HepG2 (cell line): ENCODE results near the gene RUVBL2. TPM values are rescaled to one million over a fixed set of nuclear protein-coding genes. Genes with fewer than 3 reads are reported as not detected.

Experiments used
- ATAC-seq: fragments of 200-7000 bp; cut with Tn5 transposase; 3 replicates; pipeline ENCODE4 v1.9.1; 2020; ENCODE audit warnings: mild to moderate bottlenecking, moderate library complexity
- BruUV-seq: library from RNA; stranded (reverse); fragments of 400-500 nt; replicated peaks from 2 replicates; lab custom pipeline; 2021; lab: Mats Ljungman, UMichigan
- CTCF ChIA-PET: fragments of 300-600 bp; formaldehyde crosslinking; extraction: SDS; loops from one replicate; lab custom pipeline; 2021; ENCODE audit warnings: low total read pairs, inconsistent platforms, low intra/inter-chr PET ratio; lab: Yijun Ruan, JAX
- POLR2A ChIA-PET: fragments of 350-600 bp; sonication (Branson Sonifier 250); formaldehyde crosslinking; loops from one replicate; lab custom pipeline; 2020; ENCODE audit warnings: antibody characterized with exemption, inconsistent platforms; lab: Yijun Ruan, JAX
- DNase-seq: peaks from one replicate; pipeline ENCODE4 v3.0.0-alpha.2; 2015; ENCODE audit warnings: low spot score
- FAIRE-seq: peaks from 3 replicates; lab custom pipeline; 2011; peaks lifted over from hg19 to GRCh38; lab: Jason Lieb, UNC
- H2AFZ ChIP-seq: one replicate; pipeline ENCODE4 v1.6.1; 2011; ENCODE audit warnings: low read length, inconsistent platforms
- H3K27ac ChIP-seq: fragments of 300-600 bp; 3 replicates; pipeline ENCODE4 v1.8.0; 2011; ENCODE audit warnings: mixed run types, mild to moderate bottlenecking, mixed read lengths, low read length, inconsistent platforms; ENCODE audit not compliant: insufficient read depth; ENCODE audit errors: extremely low read length
- H3K27me3 ChIP-seq, 2 experiments: fragments of 200-600 bp in 1 of 2; 2 replicates in 1 of 2; 3 replicates in 1 of 2; pipeline versions ENCODE4 v1.6.0 to v1.8.0; 2011; ENCODE audit warnings: low read length in 2 of 2, mild to moderate bottlenecking in 2 of 2, moderate library complexity in 2 of 2, inconsistent platforms in 1 of 2; ENCODE audit not compliant: insufficient read depth in 2 of 2, control insufficient read depth in 1 of 2
- H3K36me3 ChIP-seq, 2 experiments: fragments of 200-600 bp in 1 of 2; replicated peaks in 1 of 2; 2 replicates in 1 of 2; 3 replicates in 1 of 2; pipeline versions ENCODE4 v1.5.1 to v1.8.0; 2011; ENCODE audit warnings: low read length in 2 of 2, inconsistent platforms in 1 of 2; ENCODE audit not compliant: insufficient read depth in 2 of 2, control insufficient read depth in 1 of 2
- H3K4me1 ChIP-seq: 2 replicates; pipeline ENCODE4 v1.5.1; 2012; ENCODE audit warnings: low read length, inconsistent platforms; ENCODE audit not compliant: insufficient read depth
- H3K4me2 ChIP-seq: 2 replicates; pipeline ENCODE4 v1.6.0; 2011; ENCODE audit warnings: low read depth, low read length, inconsistent platforms
- H3K4me3 ChIP-seq, 3 experiments: fragments of 200-600 bp in 1 of 3; sonication (generic), shearing (Covaris generic) in 1 of 3; replicated peaks in 1 of 3; 2 replicates each; pipeline ENCODE4 v1.5.1; 2011 to 2016; ENCODE audit warnings: low read length in 3 of 3, inconsistent platforms in 2 of 3, low read depth in 2 of 3, mild to moderate bottlenecking in 2 of 3, control low read depth in 1 of 3, mixed read lengths in 1 of 3; ENCODE audit not compliant: insufficient read depth in 1 of 3
- H3K79me2 ChIP-seq: one replicate; pipeline ENCODE4 v1.6.1; 2011; ENCODE audit warnings: low read length, inconsistent platforms; ENCODE audit not compliant: insufficient read depth
- H3K9ac ChIP-seq: 2 replicates; pipeline ENCODE4 v1.6.0; 2011; ENCODE audit warnings: mild to moderate bottlenecking, low read depth, low read length, inconsistent platforms; ENCODE audit not compliant: insufficient read depth
- H3K9me3 ChIP-seq: 2 replicates; pipeline ENCODE4 v1.5.1; 2012; ENCODE audit warnings: mild to moderate bottlenecking, low read length
- H4K20me1 ChIP-seq: 2 replicates; pipeline ENCODE4 v1.6.0; 2011; ENCODE audit warnings: inconsistent platforms, mild to moderate bottlenecking, low read length, moderate library complexity; ENCODE audit not compliant: insufficient read depth
- MZF1 ChIP-seq: sonication (generic); formaldehyde crosslinking; IDR thresholded peaks from 2 replicates; pipeline ENCODE4 v1.8.1; 2023; ENCODE audit warnings: mild to moderate bottlenecking, missing genetic modification reagents, borderline replicate concordance
- POLR2AphosphoS5 ChIP-seq: IDR thresholded peaks from 2 replicates; pipeline ENCODE4 v1.6.1; 2012; ENCODE audit warnings: low read depth, low read length
- ZNF382 ChIP-seq: sonication (generic); formaldehyde crosslinking; IDR thresholded peaks from 2 replicates; pipeline ENCODE4 v1.5.0; 2020; ENCODE audit warnings: missing genetic modification reagents, mild to moderate bottlenecking, borderline replicate concordance
- WGBS: methylation state at CpG from one replicate; pipeline ENCODE4 v1.1.6; 2017; ENCODE audit warnings: low lambda C conversion rate; 5-methylcytosine and 5-hydroxymethylcytosine counted together
- in situ Hi-C: cut with HindIII; loops from 2 replicates; pipeline ENCODE4 v1.10.0; 2017; ENCODE audit warnings: low pct_unique_long_range_greater_than_20kb; ENCODE audit not compliant: extremely low pct_ligation_motif_present
- intact Hi-C: fragments of 100-400 bp; cut with micrococcal nuclease; formaldehyde crosslinking; loops from one replicate; pipeline ENCODE4 v1.10.0; 2022; ENCODE audit not compliant: unreplicated experiment
- polyA plus RNA-seq, 8 experiments: library from polyadenylated mRNA; depleted of rRNA in 3 of 8; stranded (reverse) in 7 of 8; unstranded in 1 of 8; fragments of >200 nt; fragmentation: Illumina TruSeq in 4 of 8; extraction: Trizol in 4 of 8; gene quantifications; 2 replicates each; pipeline versions ENCODE4 v1.2.1 to v1.2.3, GENCODE V29; 2011 to 2016; ENCODE audit warnings: low read depth in 4 of 8, missing spikeins in 1 of 8, mixed read lengths in 1 of 8; ENCODE audit not compliant: insufficient read depth in 1 of 8
- total RNA-seq, 5 experiments: library from RNA; depleted of rRNA; stranded (reverse); fragments of >200 nt; fragmentation: Illumina TruSeq; extraction: Trizol; gene quantifications; 2 replicates each; pipeline ENCODE4 v1.2.3, GENCODE V29; 2016; ENCODE audit warnings: low read depth in 1 of 5
- TF ChIP-seq, protein P1 (sequence below): sonication (generic); formaldehyde crosslinking; IDR thresholded peaks from 2 replicates; pipeline ENCODE4 v1.5.0; 2020; ENCODE audit warnings: missing genetic modification reagents, mild to moderate bottlenecking, borderline replicate concordance
- TF ChIP-seq, protein P2 (sequence below): sonication (generic); formaldehyde crosslinking; IDR thresholded peaks from 2 replicates; pipeline ENCODE4 v1.4.0; 2020; ENCODE audit warnings: missing genetic modification reagents, borderline replicate concordance

RUVBL2 gene
- total and polyA plus RNA-seq, 2 of the 13 experiments (the other 11 are each of a cell fraction or from before 2014, with no cell fraction given): 120 to 122 TPM

DNA sequence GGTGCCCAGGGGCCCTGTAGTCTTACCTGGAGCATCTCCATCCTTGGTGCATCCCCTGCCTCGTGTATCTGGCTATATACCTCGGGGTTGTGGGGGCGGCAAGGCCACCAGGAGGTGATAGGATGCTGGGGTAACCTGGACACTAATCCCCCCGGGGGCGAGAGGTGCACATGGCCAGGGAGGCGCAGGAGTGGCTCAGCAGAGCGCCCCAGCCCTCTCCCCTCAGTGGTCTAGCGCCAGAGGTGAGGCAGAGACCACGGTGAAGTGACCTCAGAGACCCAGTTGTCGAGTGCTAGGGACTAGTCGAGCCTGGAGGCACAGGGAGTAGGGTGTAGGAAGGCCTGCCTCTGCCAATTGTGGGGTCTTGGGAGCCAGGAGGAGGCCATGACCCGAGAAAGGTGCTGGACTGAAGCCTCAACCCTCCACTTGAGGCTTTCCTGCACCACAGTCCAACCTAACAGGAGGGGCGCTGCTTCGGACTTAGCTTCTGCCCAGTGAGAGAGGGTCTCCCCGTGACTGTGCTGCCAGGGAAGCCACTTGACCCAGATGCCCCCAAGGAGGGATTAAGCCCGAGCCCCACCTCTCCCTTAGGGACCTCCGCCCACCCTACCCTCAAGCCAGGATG lies 23.5 kb downstream of the RUVBL2 start, which contains the start of gene LHB:
Gene LHB (minus strand): TSS at position 51 of the 625 bp plus-strand sequence. CDS start 10 bp downstream, at position 41.
- intact Hi-C loops (no loop called here), in situ Hi-C loops (no loop called here)
- H3K27me3 ChIP-seq: peaks cover 0 to 24% of the 10 kb centered on the region in 2 experiments; a peak in 3 of 5 replicates
- no peak for DNase-seq
- no peak within 1 kb of the TSS for H2AFZ ChIP-seq
- no peak for ATAC-seq
- no peaks in the 10 kb centered on the region for H3K9me3 ChIP-seq
- H3K36me3 ChIP-seq: peaks cover 4 to 23% of the 10 kb centered on the region in 2 experiments; a peak in 4 of 5 replicates
- BruUV-seq: no TSS peak
- 87% methylated on average over 10 of the region's 17 CpGs for WGBS
- no peaks in the 10 kb centered on the region for H3K79me2 ChIP-seq
- peak within 1 kb of the TSS; percentile 98 for H3K4me2 ChIP-seq
- peak within 1 kb of the TSS in 2 of 3 experiments; percentile 10 to 63; a peak in 2 of 6 replicates for H3K4me3 ChIP-seq
- peaks cover 27% of the 10 kb centered on the region for H3K4me1 ChIP-seq
- no peak within 1 kb of the TSS for H3K27ac ChIP-seq
- FAIRE-seq: no peak
- CTCF ChIA-PET: no interaction called here
- POLR2A ChIA-PET: interaction anchor here (2.9 kb wide), 1 partner anchor 24 kb away, joined by 21 read pairs; the partner anchor contains the start of genes GYS1 and RUVBL2
- no peaks in the 10 kb centered on the region for H4K20me1 ChIP-seq
- TF ChIP-seq ZNF382 (CRISPR knock-in tag): no peak
- TF ChIP-seq POLR2AphosphoS5: 0 out of 2 replicates have a peak, but pooled peaks have one; percentile 9
- TF ChIP-seq, protein P1, sequence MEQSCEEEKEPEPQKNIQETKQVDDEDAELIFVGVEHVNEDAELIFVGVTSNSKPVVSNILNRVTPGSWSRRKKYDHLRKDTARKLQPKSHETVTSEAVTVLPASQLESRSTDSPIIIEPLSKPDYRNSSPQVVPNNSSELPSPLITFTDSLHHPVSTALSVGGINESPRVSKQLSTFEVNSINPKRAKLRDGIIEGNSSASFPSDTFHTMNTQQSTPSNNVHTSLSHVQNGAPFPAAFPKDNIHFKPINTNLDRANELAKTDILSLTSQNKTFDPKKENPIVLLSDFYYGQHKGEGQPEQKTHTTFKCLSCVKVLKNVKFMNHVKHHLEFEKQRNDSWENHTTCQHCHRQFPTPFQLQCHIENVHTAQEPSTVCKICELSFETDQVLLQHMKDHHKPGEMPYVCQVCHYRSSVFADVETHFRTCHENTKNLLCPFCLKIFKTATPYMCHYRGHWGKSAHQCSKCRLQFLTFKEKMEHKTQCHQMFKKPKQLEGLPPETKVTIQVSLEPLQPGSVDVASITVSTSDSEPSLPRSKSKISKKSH (CRISPR knock-in tag): peak; percentile 38; the same call in 1 of the 2 replicates
- no peak for TF ChIP-seq MZF1
- TF ChIP-seq, protein P2, sequence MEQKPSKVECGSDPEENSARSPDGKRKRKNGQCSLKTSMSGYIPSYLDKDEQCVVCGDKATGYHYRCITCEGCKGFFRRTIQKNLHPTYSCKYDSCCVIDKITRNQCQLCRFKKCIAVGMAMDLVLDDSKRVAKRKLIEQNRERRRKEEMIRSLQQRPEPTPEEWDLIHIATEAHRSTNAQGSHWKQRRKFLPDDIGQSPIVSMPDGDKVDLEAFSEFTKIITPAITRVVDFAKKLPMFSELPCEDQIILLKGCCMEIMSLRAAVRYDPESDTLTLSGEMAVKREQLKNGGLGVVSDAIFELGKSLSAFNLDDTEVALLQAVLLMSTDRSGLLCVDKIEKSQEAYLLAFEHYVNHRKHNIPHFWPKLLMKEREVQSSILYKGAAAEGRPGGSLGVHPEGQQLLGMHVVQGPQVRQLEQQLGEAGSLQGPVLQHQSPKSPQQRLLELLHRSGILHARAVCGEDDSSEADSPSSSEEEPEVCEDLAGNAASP (CRISPR knock-in tag): no peak
- no peak within 1 kb of the TSS for H3K9ac ChIP-seq
